Esophagus squamous epithelium (tissue), 4 donors: Measurements from ENCODE around the gene RBM33.

Experiments used
- CTCF ChIP-seq, 6 experiments: fragments of 450-650 bp in 4 of 6; fragments of 200-600 bp in 2 of 6; sonication (generic) in 2 of 6; IDR thresholded peaks; one replicate each; pipeline ENCODE4 v1.5.1; 2016 to 2019; ENCODE audit warnings: antibody characterized with exemption in 6 of 6, mild to moderate bottlenecking in 4 of 6, moderate library complexity in 4 of 6
- POLR2A ChIP-seq, 4 donors: fragments of 450-650 bp; IDR thresholded peaks; one replicate each; pipeline ENCODE4 v1.6.1; 2017; ENCODE audit warnings: antibody characterized with exemption in 4 of 4, mild to moderate bottlenecking in 4 of 4, moderate library complexity in 3 of 4

GRCh38 chr7:155706376-155706775 is 61.9 kb downstream of the RBM33 start:
- no peak for TF ChIP-seq POLR2A (IDR thresholded peaks at IDR 0.05)
- no peak for TF ChIP-seq CTCF (IDR thresholded peaks at IDR 0.05)
